ENCODE results near the gene PRKCE. TPM values are rescaled to one million over a fixed set of nuclear protein-coding genes. Genes with fewer than 3 reads are reported as not detected.
A peak's percentile ranks its signal among the peaks of the same experiment; 100 is the strongest.

PRKCE gene
- polyA plus RNA-seq, 1 of the 3 experiments (the other 2 are of a cell fraction) = 16.3 TPM

GRCh38 chr2:46188041-46188716, 536.7 kb downstream of the PRKCE start:
- no peak for DNase-seq
- Histone ChIP-seq H3K4me3 (ENCODE audit: low read depth in 2 of 2, low read length in 1 of 2) (no peak overlapping the region), H3K9me3 (no peaks in the 10 kb centered on the region), H3K36me3 (replicated peaks in 1 of 2; ENCODE audit: control insufficient read depth in 1 of 2, insufficient read depth in 2 of 2, low read length in 1 of 2) (peaks cover 7 to 18% of the 10 kb centered on the region in 2 experiments), H4K20me1 (ENCODE audit: insufficient read depth) (no peaks in the 10 kb centered on the region), H3K9me2 (no peaks in the 10 kb centered on the region), H3F3A (replicated peaks; ENCODE audit: insufficient read depth) (peaks cover 5% of the 10 kb centered on the region), H2AFZ (ENCODE audit: low read depth) (no peak overlapping the region), H3K79me2 (ENCODE audit: insufficient read depth) (no peaks in the 10 kb centered on the region), H3K4me1 (ENCODE audit: control insufficient read depth in 1 of 2, insufficient read depth in 2 of 2, low read depth in 1 of 2, low read length in 1 of 2) (peaks cover 0 to 4% of the 10 kb centered on the region in 2 experiments; a peak in 1 of 4 replicates), H3K9ac (no peak overlapping the region), H3K27me3 (ENCODE audit: insufficient read depth) (no peaks in the 10 kb centered on the region), H3K4me2 (no peak overlapping the region), H3K27ac (ENCODE audit: low read depth in 2 of 2, low read length in 1 of 2) (no peak overlapping the region)
- POLR2A ChIA-PET = no interaction called here
- CTCF ChIA-PET = interaction anchor here (0.9 kb wide), 1 partner anchor 47 kb away, joined by 3 read pairs; no protein-coding TSS in a partner anchor
- no peak for TF ChIP-seq FOXJ3 (CRISPR knock-in tag; IDR thresholded peaks at IDR 0.05)
- 98% methylated on average over 7 of the region's 7 CpGs for WGBS (ENCODE audit: low lambda C conversion rate)

- POLR2A ChIA-PET = no interaction called here
- H3K4me1 ChIP-seq (ENCODE audit: control insufficient read depth in 1 of 2, insufficient read depth in 2 of 2, low read depth in 1 of 2, low read length in 1 of 2) = peaks cover 0 to 7% of the 10 kb centered on the region in 2 experiments; a peak in 1 of 4 replicates
These were observed 541.9 kb downstream of the PRKCE start for GRCh38 chr2:46193356-46193755.

GRCh38 chr2:46193855-46194254, 542.4 kb downstream of the PRKCE start:
- H4K20me1 ChIP-seq (ENCODE audit: insufficient read depth) = no peaks in the 10 kb centered on the region
- peaks cover 0 to 7% of the 10 kb centered on the region in 2 experiments; a peak in 1 of 4 replicates for H3K4me1 ChIP-seq (ENCODE audit: control insufficient read depth in 1 of 2, insufficient read depth in 2 of 2, low read depth in 1 of 2, low read length in 1 of 2)
- TF ChIP-seq FOXM1 (IDR thresholded peaks at IDR 0.05; ENCODE audit: low read depth) (no peak), REST (IDR thresholded peaks at IDR 0.05; ENCODE audit: low read depth, low read length) (no peak), GABPA (IDR thresholded peaks at IDR 0.05; ENCODE audit: low read depth) (no peak), SIN3A (IDR thresholded peaks at IDR 0.05; ENCODE audit: borderline replicate concordance, low read depth, low read length) (no peak)
- H3K4me2 ChIP-seq = no peak overlapping the region
- H3K27me3 ChIP-seq (ENCODE audit: insufficient read depth) = no peaks in the 10 kb centered on the region
- DNase-seq = no peak
- peaks cover 5% of the 10 kb centered on the region for H3F3A ChIP-seq (replicated peaks; ENCODE audit: insufficient read depth)
- ChIA-PET CTCF (interaction anchor here (1.5 to 1.7 kb wide), 2 partner anchors 12 to 101 kb away, joined by 3 to 4 read pairs; no protein-coding TSS in a partner anchor), POLR2A (no interaction called here)
- H3K79me2 ChIP-seq (ENCODE audit: insufficient read depth) = no peaks in the 10 kb centered on the region
- H3K9ac ChIP-seq = no peak overlapping the region
- no peaks in the 10 kb centered on the region for H3K36me3 ChIP-seq (replicated peaks in 1 of 2; ENCODE audit: control insufficient read depth in 1 of 2, insufficient read depth in 2 of 2, low read length in 1 of 2)
- H3K4me3 ChIP-seq (ENCODE audit: low read depth in 2 of 2, low read length in 1 of 2) = no peak overlapping the region
- no peaks in the 10 kb centered on the region for H3K9me2 ChIP-seq
- no peak overlapping the region for H2AFZ ChIP-seq (ENCODE audit: low read depth)
- WGBS (ENCODE audit: low lambda C conversion rate) = 83% methylated on average over 3 of the region's 3 CpGs
- no peak overlapping the region for H3K27ac ChIP-seq (ENCODE audit: low read depth in 2 of 2, low read length in 1 of 2)
- no peaks in the 10 kb centered on the region for H3K9me3 ChIP-seq

More at GRCh38 chr2:46193356-46193755, 541.9 kb downstream of the PRKCE start:
- H3K9me3 ChIP-seq = no peaks in the 10 kb centered on the region
- H3K79me2 ChIP-seq (ENCODE audit: insufficient read depth) = no peaks in the 10 kb centered on the region
- no peaks in the 10 kb centered on the region for H4K20me1 ChIP-seq (ENCODE audit: insufficient read depth)
- no peak overlapping the region for H3K4me3 ChIP-seq (ENCODE audit: low read depth in 2 of 2, low read length in 1 of 2)
- peak; percentile 25 for DNase-seq
- H3K4me2 ChIP-seq = no peak overlapping the region
- no peak overlapping the region for H3K27ac ChIP-seq (ENCODE audit: low read depth in 2 of 2, low read length in 1 of 2)
- TF ChIP-seq MEF2A (IDR thresholded peaks at IDR 0.05; ENCODE audit: borderline replicate concordance, low read depth) (no peak), GATA2 (CRISPR knock-in tag; IDR thresholded peaks at IDR 0.05) (no peak), MAX (IDR thresholded peaks at IDR 0.05; ENCODE audit: low read depth) (no peak), MXI1 (IDR thresholded peaks at IDR 0.05; ENCODE audit: low read depth, low read length) (no peak), FOXM1 (IDR thresholded peaks at IDR 0.05; ENCODE audit: low read depth) (no peak), NFIC (IDR thresholded peaks at IDR 0.05; ENCODE audit: borderline replicate concordance) (no peak)
- H2AFZ ChIP-seq (ENCODE audit: low read depth) = no peak overlapping the region
- CTCF ChIA-PET = interaction anchor here (0.8 to 1.7 kb wide), 2 partner anchors 36 to 101 kb away, joined by 3 to 4 read pairs; no protein-coding TSS in a partner anchor
- no peaks in the 10 kb centered on the region for H3K9me2 ChIP-seq
- H3F3A ChIP-seq (replicated peaks; ENCODE audit: insufficient read depth) = peaks cover 5% of the 10 kb centered on the region
- no peaks in the 10 kb centered on the region for H3K36me3 ChIP-seq (replicated peaks in 1 of 2; ENCODE audit: control insufficient read depth in 1 of 2, insufficient read depth in 2 of 2, low read length in 1 of 2)
- H3K9ac ChIP-seq = no peak overlapping the region
- WGBS (ENCODE audit: low lambda C conversion rate) = 74% methylated on average over 4 of the region's 4 CpGs
- no peaks in the 10 kb centered on the region for H3K27me3 ChIP-seq (ENCODE audit: insufficient read depth)

All from SK-N-SH (cell line).